Neural progenitor cell (in vitro differentiated cells): ENCODE data around the gene STX11.

Experiments used
- EZH2 ChIP-seq: fragments of 200-600 bp; sonication (generic); IDR thresholded peaks from 2 replicates; pipeline ENCODE4 v1.6.1; 2017; ENCODE audit warnings: antibody characterized with exemption, mild to moderate bottlenecking, moderate library complexity
- EZH2phosphoT487 ChIP-seq: fragments of 200-600 bp; sonication (generic); IDR thresholded peaks from 2 replicates; pipeline ENCODE4 v1.6.1; 2017; ENCODE audit warnings: antibody characterized with exemption
- TF ChIP-seq, protein P1 (sequence below): fragments of 200-600 bp; sonication (generic); IDR thresholded peaks from 2 replicates; pipeline ENCODE4 v1.5.1; 2017; ENCODE audit warnings: antibody characterized with exemption, mild to moderate bottlenecking

DNA sequence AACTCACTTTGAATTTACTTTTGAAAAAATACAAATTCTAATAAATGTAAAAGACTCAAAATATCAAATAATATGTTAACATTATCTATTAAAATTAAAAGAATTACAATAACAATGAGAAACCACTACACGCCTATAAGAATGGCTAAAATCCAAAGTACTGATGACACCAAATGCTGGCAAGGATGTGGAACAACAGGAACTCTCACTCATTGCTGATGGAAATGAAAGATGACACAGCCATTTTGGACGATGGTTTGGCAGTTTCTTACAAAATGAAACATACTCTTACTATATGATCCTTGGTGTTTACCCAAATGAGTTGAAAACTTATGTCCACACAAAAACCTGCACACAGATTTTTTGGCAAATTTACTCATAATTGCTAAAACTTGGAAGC, 15.6 kb upstream of the STX11 start:
- TF ChIP-seq, protein P1, sequence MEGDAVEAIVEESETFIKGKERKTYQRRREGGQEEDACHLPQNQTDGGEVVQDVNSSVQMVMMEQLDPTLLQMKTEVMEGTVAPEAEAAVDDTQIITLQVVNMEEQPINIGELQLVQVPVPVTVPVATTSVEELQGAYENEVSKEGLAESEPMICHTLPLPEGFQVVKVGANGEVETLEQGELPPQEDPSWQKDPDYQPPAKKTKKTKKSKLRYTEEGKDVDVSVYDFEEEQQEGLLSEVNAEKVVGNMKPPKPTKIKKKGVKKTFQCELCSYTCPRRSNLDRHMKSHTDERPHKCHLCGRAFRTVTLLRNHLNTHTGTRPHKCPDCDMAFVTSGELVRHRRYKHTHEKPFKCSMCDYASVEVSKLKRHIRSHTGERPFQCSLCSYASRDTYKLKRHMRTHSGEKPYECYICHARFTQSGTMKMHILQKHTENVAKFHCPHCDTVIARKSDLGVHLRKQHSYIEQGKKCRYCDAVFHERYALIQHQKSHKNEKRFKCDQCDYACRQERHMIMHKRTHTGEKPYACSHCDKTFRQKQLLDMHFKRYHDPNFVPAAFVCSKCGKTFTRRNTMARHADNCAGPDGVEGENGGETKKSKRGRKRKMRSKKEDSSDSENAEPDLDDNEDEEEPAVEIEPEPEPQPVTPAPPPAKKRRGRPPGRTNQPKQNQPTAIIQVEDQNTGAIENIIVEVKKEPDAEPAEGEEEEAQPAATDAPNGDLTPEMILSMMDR, result no peak
- no peak for TF ChIP-seq EZH2
- TF ChIP-seq EZH2phosphoT487, result no peak
